Suprapubic skin (tissue), 3 donors: ENCODE data around the gene TMEM258.

ENCODE experiments used
- CTCF ChIP-seq, 2 donors: fragments of 200-600 bp in 1 of 2; fragments of 450-650 bp in 1 of 2; sonication (generic) in 1 of 2; IDR thresholded peaks; one replicate each; pipeline ENCODE4 v1.5.1; 2016 to 2019; ENCODE audit warnings: antibody characterized with exemption in 2 of 2, mild to moderate bottlenecking in 1 of 2, moderate library complexity in 1 of 2
- POLR2AphosphoS5 ChIP-seq, 3 donors: sonication (generic); formaldehyde crosslinking; IDR thresholded peaks; one replicate each; pipeline ENCODE4 v1.6.1; 2017; ENCODE audit warnings: antibody characterized with exemption in 3 of 3

- TF ChIP-seq CTCF (IDR thresholded peaks at IDR 0.05) (peak in 1 of 2 donors; percentile 44), POLR2AphosphoS5 (IDR thresholded peaks at IDR 0.05) (no peak)
These were observed 40.1 kb downstream of the TMEM258 start, which contains the start of gene MYRF for GRCh38 chr11:61752117-61752924.
